NCI-H1436 (cell line): ENCODE results near the gene WDR93.

Experiments used
- DNase-seq: peaks from one replicate; lab custom pipeline; 2025; lab: John Stamatoyannopoulos, UW

WDR93 gene

GRCh38 chr15:89690276-89691218, at the start of gene WDR93, which contains the start of gene PEX11A:
Gene WDR93 (plus strand): TSS chr15:89690811. CDS start chr15:89701747, 10,936 bp downstream.
Gene PEX11A (minus strand): TSS chr15:89690754. CDS start chr15:89690632, 122 bp downstream.
- peak; percentile 86 for DNase-seq

GRCh38 chr15:89641053-89641452, 49.6 kb upstream of the WDR93 start:
- DNase-seq: no peak

GRCh38 chr15:89642106-89642505, 48.5 kb upstream of the WDR93 start:
- DNase-seq: no peak

- DNase-seq: no peak
These were observed 44.9 kb upstream of the WDR93 start for GRCh38 chr15:89645680-89646079.

GRCh38 chr15:89646416-89647141, 44.0 kb upstream of the WDR93 start:
- DNase-seq: no peak

GRCh38 chr15:89647191-89647851, 43.3 kb upstream of the WDR93 start:
- no peak for DNase-seq

GRCh38 chr15:89648106-89649012, 42.3 kb upstream of the WDR93 start:
- no peak for DNase-seq

- no peak for DNase-seq
These were observed 41.5 kb upstream of the WDR93 start for GRCh38 chr15:89649013-89649625.

GRCh38 chr15:89649716-89650115, 40.9 kb upstream of the WDR93 start:
- no peak for DNase-seq

GRCh38 chr15:89652131-89652530, 38.5 kb upstream of the WDR93 start:
- DNase-seq: no peak

GRCh38 chr15:89652666-89653065, 37.9 kb upstream of the WDR93 start:
- no peak for DNase-seq

GRCh38 chr15:89653578-89653977, 37.0 kb upstream of the WDR93 start:
- DNase-seq: no peak

GRCh38 chr15:89654301-89654761, 36.3 kb upstream of the WDR93 start:
- no peak for DNase-seq

GRCh38 chr15:89654847-89655805, 35.5 kb upstream of the WDR93 start, which contains the start of gene KIF7:
Gene KIF7 (minus strand): TSS chr15:89655467. CDS start chr15:89652930, 2,537 bp downstream.
- DNase-seq: peak; percentile 30

GRCh38 chr15:89656116-89656815, 34.3 kb upstream of the WDR93 start:
- no peak for DNase-seq

GRCh38 chr15:89657686-89658200, 32.9 kb upstream of the WDR93 start:
- DNase-seq: no peak

- no peak for DNase-seq
These were observed 31.3 kb upstream of the WDR93 start for GRCh38 chr15:89659295-89659694.

- no peak for DNase-seq
These were observed 30.1 kb upstream of the WDR93 start for GRCh38 chr15:89660556-89660955.
